Kasumi-1 (cell line): Measurements from ENCODE around the gene BCL11A.
A peak's percentile ranks its signal among the peaks of the same experiment; 100 is the strongest.

ENCODE experiments used
- DNase-seq, 2 experiments: peaks; one replicate each; lab custom pipeline; 2025; lab: John Stamatoyannopoulos, UW

The BCL11A gene

DNA sequence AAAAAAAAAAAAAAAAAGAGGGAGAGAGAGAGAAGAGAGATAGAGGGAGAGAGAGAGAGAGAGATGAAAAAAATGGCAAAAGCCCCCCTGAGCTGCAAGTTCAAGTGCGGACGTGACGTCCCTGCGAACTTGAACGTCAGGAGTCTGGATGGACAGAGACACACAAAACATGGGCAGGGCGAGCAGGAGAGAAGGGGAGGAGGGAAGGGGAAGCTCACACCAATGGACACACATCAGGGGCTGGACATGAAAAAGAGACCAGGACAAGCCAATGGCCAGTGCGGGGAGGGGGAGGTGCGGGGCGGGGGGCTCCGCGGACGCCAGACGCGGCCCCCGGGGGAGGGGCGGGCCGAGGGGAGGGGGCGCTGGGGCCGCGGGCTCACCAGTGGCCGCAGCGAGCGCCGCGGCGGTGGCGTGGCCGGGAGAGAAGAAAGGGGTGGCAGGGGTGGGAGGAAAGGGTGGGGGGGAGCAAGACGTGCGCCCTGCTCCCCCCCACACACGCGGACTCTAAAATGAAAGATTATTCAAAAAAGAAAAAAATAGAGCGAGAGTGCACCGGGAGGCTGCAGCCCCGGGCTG is at the start of gene BCL11A:
Gene BCL11A, minus strand, starts transcription at position 160 of the 579 bp plus-strand sequence. CDS start 384 bp downstream, outside the sequence.
- DNase-seq: peak; percentile 89 to 91

DNA sequence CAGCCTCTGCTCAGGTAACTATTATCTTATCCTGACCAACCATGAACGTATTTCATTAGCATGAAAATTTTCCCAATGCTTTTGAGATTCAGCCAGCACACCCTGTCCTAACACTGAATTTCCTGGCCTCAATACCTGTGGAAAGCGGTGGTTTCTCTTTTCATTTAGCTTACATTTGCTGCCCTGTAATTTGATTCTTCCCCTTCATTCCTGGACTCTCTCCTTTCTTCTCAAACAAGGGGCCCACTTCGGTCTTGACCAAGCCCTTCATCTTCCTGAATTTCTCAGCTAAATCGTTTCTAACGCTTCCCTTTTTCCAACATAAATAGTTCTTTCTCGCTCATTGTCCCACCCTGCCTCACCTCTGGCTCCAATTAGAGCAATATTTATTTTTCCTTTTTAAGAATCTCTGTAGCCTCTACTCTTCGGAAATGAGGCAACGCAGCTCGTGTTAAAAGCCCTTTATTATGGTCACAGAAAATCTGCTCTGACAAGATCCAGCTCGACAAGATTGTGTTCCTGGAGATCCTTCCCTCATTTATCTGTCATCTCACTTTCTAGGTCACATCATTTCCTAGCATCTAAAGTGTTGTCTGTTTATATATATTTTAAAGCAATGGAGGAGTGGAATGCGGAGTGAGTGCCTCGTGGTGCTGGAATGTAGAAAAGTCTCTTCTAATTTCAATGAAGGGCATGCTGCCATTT is 49.5 kb upstream of the BCL11A start:
- DNase-seq: no peak

DNA sequence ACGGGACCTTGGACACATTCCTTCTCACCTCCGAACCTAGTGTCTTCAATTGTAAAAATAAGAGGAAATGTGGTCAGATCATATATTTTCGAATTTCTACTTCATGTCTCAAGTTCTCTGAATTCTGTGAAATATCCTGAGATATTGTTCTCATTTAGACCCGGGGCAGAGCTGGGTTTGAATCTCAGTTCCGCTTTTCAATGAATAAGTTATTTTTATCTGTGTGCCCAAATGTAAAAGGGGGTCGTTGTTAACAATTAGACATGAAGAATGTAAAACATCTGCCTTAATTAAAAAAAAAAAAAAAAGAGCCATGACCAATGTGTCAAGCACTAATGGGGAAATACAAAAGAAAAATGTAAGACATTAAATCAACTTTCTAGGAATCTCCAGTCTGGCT is 48.9 kb upstream of the BCL11A start:
- DNase-seq: no peak

DNA sequence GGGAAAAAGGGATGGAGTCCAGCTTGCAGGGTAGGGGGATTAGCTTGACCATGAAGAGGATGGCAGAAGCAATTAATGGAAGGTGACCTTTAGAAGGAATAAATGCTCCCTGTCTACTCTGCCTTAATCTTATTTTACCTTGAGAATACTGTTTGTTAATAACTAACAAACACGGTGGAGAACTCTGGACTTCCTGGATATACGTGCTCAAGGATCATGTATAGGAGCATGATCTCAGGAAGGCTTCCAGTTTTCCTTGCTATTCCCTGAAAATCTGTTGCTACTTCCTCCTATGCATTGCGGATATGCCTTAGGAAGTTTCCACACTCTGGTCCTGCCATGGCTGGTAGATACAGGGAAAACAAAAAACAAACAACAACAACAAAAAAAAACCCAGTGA is 44.8 kb upstream of the BCL11A start:
- no peak for DNase-seq

DNA sequence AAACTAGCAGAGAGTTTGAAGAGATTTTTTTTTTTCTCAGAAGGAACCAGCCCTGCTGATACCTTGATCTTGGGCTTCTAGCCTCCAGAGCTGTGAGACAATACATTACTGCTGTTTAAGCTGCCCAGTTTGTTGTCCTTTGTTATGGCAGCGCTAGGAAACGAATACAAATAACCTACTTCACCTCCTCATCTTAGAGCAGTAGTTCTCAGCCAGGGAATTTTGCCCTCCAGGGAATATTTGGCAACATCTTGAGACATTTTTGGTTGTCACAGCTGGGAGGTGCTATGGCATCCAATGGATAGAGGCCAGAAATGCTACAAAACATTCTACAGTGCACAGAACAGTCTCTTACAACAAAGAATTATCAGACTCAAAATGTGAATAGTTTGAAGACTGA is 43.9 kb upstream of the BCL11A start:
- no peak for DNase-seq

DNA sequence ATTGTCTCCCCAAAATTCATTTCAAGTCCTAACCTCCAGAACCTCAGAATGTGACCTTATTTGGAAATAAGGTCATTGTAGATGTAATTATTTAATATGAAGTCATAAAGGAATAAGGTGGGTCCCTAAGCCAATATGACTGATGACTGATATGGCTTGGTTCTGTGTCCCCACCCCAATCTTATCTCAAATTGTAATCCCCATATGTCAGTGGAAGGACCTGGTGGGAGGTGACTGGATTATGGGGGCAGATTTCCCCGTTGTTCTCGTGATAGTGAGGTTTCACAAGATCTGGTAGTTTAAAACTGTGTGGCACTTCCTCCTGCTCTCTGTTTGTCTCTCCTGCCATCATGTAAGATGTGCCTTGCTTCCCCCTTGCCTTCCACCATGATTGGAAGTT is 43.0 kb upstream of the BCL11A start:
- DNase-seq: no peak

DNA sequence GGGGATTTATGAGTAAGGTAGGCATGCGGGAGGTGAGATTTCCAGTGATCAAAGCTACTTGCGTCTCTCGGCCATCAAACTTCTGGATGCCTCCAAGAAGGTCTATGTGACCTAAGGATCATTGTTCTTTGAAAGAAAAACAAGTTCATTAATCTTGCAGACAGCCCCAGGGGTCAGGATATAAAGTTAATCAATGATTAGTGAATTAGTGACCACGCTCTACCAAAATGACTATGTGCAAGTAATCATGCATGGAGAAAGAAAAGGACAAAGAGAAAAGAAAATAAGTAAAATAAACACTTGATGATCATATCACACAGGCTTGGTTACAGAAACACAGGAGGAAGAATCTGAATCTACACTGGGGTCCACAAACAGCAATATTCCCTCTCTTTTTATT is 42.5 kb upstream of the BCL11A start:
- DNase-seq: no peak

DNA sequence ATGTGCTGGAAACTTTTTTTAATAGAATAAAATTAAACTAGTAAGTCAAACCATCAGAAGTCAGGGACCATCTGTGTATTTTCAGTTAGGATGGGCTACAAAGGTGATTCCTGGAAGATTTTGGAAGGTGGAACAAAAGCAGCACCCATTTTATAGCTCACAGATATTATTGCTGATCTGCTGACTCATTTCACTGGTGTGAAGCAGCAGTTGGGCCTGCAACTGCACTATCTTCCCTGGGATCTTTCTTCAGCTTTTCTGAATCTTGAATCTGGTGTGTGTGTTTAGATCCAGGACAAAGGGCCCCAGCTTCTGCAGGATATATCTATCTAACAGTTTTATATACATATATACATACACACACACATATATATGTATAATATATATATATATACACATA is 35.6 kb upstream of the BCL11A start:
- DNase-seq: no peak

DNA sequence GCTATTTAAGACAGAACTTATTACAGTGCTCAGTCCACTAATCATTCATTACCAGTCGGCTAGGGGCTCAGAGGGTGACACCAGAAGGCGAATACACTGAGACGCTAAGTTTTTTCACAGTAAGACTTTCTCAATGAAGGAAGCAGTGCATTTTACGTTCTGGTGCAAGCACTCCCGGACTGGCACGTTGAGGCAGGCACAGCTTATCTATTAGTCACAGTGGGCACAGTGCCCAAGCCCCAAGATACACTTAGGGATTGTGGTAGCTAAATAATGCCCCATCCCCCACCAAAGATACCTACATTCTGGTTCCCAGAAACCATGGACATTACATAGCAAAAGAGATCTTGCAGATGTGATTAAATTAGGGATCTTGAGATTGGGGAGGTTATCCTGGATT is 32.6 kb upstream of the BCL11A start:
- no peak for DNase-seq

DNA sequence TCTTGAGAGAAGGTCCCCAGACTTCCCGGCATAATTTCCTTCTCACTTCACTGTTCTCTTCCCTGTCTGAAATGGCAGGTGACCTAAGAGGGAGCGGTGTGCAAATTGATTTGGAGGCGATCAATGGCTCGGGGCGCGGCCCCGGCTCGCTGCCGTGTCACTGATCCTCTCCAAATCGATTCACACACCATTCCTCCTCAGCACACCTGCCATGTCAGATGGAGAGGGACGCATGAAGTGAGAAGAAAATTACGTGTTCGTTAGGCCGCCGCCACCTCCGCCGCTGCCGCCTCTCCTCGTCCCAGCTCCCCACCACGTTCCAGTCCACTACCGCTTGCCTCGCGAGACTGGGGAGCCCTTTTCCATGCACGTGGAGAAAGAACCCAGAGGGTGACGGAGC is 31.8 kb upstream of the BCL11A start:
- DNase-seq: no peak

DNA sequence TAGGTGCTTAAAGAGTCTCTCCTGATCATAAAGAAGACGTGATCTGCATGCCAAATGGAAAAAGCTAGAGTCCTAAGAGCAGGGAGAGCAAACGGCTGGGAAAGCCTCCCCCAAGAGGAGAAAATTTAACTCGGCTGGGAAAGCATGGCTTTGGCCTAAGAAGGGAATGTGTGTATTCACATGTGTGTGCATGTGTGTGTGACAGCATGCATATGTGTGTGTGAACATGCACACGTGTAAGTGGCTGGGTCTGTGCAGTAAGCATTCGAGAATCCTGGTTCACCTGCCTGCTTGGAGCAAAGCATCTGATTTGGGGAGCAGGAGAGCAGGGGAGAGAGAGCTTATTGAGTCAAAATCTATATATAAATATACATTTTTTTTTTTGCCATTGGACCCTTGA is 30.1 kb upstream of the BCL11A start:
- no peak for DNase-seq

DNA sequence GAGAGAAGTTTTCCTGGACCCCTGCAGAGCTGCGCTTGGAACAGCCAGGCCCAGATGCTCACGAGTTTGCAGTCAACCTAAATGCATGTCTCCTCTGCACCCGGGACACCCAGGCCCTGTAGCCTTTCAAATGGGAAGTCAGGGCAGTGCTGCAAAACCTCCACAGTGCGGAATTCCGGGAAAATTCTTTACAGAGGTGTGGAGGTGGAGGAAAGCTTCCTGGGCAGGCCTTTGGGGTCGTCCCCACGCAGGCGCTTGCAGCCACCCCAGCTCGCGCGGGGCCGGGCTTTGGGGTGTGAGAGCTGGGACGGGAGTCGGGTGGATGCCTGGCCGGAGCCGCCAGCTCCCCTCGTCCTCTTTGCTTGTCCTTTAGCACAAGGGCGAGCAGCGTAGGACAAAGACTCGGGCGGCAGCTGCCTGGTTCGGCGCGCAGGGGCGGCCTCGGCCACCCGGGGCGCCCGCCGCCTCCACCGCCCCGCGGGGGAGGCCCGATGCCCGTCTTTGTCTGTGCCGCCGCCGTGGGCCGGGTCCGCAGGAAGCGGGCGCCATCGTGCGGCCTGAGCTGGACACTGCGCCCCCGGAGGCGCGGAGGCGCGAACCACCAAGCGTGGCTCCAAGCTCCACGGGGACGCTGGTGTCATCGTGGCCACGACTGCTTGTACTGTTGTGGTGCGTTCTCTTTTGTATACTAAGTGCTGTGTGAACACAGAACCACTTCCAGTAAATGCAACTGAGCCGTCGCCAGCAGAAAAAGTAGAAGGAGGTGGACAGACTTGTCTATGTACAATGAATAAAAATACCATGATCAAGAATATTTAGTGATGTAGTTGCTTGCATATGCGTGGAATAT is 28.2 kb upstream of the BCL11A start:
- DNase-seq: peak; percentile 51 to 67

DNA sequence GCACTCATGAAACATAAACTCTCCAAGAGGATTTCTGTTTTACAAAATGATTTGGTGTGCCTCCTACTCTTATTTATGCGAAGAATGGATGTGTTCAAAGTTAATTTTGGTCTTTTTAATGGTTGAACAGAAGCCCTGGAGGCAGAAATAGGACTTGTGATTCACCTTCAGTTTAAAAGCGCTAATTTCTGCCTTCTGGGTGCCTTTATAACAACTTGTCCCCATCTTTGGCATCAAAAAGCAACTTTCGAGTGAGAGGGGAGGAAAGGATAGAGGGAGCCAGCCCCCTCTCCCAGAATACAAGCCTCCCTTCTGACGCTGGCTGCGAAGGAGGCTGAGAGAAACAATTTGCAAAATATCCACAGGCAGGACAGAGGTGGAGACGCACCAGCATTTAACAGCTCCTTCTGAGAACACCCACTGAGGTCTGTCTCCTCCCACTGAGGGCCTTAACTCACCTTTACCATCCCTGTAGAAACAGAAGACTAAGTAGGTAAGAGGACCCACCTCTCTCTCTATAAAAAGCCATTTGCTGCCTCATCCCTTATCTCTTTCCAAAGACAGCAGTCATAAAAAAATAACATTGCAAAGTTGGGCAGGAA is 24.3 kb upstream of the BCL11A start:
- DNase-seq: no peak

DNA sequence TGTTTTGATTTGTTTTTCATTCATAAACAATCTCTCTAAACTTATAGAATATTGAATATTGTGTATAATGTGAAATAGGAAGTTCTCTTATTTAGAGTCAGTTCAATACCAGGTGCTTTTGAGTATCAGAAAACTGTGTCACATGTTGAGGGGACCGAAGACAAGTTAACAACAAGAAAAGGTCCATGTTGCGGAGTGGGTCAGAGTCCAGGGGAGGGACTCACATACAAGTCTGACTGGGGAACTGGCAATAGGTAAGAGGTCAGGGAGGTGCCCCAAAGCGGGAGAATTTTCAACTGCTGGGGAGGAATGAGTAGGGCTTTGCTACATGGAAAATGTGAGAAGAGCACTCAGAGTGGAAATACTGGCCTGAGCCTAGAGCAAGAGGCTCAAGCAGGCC is 19.8 kb upstream of the BCL11A start:
- no peak for DNase-seq

DNA sequence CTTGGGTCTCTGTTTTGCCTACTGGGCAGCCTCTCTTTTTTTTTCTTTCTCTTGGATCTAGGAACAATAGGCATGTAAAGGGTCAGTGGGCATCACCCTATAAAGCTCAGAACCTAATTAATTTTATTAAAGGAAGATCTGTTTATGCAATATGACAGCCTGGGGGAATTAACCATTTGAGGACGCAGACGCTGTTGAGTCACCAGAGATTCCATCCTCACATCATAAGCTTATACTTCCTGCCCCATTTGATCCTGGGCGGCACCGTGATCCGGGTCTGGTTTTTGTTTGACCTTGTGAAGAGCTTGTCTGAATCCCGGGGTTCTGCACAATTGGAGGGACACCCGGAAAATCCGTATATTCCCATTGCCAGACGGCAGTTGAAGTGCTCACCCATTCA is 16.8 kb upstream of the BCL11A start:
- DNase-seq: no peak

DNA sequence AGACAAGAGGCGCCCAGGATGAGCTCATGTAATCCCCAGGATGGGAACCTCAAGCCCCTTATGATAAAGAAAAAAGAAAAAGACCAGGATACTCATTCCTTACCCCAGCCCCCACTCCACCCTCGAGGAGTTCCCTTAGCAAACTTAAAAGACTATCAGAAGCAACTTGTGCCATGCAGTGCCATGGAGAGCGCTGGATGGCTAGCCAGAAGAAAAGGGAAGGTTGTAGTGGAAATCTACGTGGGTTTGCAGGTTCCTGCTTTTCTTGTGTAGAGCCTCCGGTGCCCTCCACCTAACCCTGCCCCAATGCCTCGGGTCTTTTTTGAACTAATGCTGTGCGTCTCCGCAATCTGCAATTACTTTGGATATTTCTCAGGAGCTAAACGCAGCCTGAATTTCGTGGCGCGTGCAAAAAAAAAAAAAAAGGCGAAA is 16.2 kb upstream of the BCL11A start:
- no peak for DNase-seq

DNA sequence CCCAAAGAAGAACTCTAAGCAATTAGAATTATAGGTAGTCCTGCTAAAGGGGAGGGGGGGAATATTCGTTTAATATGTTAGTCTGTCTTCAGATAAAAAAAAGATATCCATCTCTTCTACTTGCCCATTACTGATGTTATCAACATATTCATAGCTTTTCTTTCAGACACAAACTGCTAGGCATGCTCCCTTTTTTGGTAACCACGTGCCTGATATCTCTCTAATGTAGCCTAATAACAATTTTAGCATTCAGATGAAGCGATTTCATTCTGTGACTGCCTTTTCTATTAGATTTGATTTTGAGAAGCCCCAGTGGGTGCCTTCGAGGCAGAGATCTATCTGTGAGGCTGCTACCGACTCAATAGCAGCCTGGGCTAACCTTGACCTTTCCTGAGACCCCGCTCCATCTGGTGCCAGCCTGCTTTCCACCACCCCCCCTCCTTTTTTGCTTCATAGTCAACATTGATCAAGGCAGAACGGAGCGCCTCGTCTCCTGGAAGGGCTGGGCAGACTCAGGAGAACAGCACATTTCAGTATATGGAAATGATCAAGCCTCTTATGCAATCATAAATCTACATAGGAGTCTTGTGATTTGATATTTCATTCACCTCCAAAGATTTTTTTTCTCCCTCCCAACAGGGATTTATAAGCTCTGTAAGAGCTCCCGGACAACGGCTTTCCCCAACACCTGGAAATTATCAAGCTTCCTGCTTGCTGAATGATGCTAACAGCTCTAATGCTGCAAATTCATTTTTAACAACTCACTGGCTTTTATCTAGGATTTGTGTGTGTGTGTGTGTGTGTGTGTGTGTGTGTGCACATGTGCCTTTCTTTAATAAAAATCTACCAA is 14.7 kb upstream of the BCL11A start:
- no peak for DNase-seq

DNA sequence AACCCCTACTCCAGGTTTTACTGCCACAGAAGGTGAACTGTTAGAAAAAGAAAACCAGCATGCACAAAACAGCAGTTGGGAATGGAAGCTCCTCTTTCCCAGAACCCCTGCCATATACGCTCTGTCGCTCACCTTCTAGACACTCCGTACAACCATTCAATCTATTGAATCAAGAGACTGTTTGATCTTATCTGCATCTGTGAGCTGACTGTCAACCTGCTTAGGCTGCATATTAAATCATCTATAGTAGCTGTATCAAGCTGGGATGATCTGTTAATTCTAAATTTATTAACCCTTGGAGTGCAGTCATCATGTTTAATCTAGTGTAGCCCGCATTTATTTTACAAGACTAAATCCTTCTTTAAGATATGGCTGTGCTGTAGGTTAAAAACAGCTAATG is 13.6 kb upstream of the BCL11A start:
- DNase-seq: no peak

DNA sequence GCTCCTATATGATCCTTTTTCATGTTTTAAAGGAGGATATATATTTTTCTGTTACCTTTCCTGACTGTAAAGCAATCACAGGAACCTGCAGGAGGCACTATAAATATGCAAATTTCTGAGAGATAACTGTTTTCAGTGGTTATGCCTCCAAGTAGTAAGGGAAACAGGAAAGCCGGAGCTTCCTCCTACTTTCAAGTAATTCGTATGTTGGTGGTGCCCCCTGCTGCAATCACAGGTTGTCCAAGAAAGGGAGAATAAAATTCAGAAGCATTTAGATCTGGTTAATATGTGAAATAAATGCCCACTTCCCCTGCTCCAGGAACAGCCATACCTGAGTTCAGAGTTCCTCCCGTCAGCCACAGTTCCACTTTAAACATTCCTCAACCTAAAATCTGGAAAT is 12.0 kb upstream of the BCL11A start:
- peak; percentile 84 to 88 for DNase-seq

DNA sequence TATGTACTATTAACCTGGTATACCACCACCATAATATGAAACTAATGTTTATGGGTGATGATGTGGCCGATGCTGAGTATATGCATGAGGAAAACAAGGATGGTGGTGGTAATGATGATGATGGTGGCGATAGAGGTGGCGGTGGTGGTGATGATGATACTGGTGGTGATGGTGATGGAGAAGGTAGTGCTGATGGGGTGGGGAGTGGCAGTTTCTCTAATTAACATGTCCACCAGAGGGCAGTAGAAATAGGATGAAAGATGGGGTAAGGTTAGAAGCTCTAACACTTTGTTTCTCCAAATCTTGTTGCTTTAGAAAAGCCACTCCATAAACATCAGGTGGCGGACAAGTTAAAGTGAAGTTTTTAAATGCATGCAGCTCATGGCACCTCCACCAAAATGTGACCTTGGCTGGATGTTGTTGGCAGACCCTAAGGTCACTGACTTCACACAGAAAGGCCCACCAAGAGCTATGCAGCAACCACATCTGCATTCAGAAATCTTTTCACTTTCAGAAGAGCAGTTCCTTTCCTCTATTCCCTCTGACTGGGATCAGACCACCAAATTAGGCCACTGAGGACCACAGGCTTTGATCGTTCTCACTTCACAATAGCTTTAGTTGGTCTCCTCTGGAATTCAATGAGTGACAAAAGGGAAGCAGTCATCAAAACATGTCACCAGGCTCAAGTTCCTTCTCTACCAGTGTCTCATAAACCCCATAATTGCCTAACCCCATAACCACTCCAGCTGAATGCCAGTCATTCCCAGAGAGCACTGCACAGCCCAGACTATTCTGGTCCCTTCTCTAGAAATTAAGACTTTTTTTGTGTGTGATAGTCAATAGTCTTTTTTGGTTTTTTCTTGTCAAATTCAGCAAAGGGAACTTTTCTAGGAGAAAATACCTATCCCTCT is 7.5 kb upstream of the BCL11A start:
- DNase-seq: peak; percentile 64 to 81

DNA sequence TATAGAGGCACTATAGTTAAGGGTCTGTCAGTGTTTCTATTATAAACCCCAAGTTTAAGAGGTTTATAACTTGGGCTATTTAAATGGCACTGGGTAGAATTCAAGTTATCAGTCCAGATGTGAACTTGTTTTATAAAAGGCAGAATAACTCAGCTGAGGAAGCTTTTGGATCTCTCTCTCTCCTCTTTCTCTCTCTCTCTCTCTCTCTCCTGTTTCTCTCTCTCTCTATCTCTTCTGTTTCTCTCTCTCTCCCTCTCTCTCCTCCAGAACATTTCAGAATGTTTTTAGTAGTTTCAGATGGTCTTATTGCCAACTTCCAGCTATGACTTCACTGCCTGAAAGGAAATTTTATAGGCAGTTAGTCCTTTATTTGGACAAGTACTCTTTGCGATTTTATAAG is 6.4 kb upstream of the BCL11A start:
- DNase-seq: no peak
